Neuronal stem cell (in vitro differentiated cells): ENCODE results near the gene SESN2.

Experiments
- DNase-seq: peaks from one replicate; pipeline ENCODE4 v3.0.0-alpha.2; 2013; ENCODE audit warnings: low spot score
- H2AFZ ChIP-seq: one replicate; pipeline ENCODE4 v1.6.1; 2013; ENCODE audit warnings: mild to moderate bottlenecking, low read length, inconsistent platforms
- H2AK5ac ChIP-seq: 2 replicates; pipeline ENCODE4 v1.6.1; 2013; ENCODE audit warnings: low read depth, mild to moderate bottlenecking, inconsistent platforms, low read length, moderate library complexity, mixed read lengths
- H2BK120ac ChIP-seq: 2 replicates; pipeline ENCODE4 v1.6.1; 2013; ENCODE audit warnings: low read depth, mild to moderate bottlenecking, inconsistent platforms, low read length, moderate library complexity, mixed read lengths
- H2BK12ac ChIP-seq: one replicate; pipeline ENCODE4 v1.6.1; 2013; ENCODE audit warnings: low read length, inconsistent platforms
- H2BK15ac ChIP-seq: 2 replicates; pipeline ENCODE4 v1.6.1; 2013; ENCODE audit warnings: mild to moderate bottlenecking, low read length, inconsistent platforms, mixed read lengths
- H2BK5ac ChIP-seq: one replicate; pipeline ENCODE4 v1.6.1; 2013; ENCODE audit warnings: inconsistent platforms, mild to moderate bottlenecking, low read length, moderate library complexity
- H3K14ac ChIP-seq: one replicate; pipeline ENCODE4 v1.6.1; 2013; ENCODE audit warnings: low read length, inconsistent platforms
- H3K18ac ChIP-seq: 2 replicates; pipeline ENCODE4 v1.6.1; 2013; ENCODE audit warnings: low read length, inconsistent platforms
- H3K23ac ChIP-seq: 2 replicates; pipeline ENCODE4 v1.6.1; 2013; ENCODE audit warnings: low read depth, mild to moderate bottlenecking, mixed read lengths, low read length, inconsistent platforms; ENCODE audit not compliant: poor library complexity
- H3K27ac ChIP-seq: replicated peaks from 3 replicates; pipeline ENCODE4 v1.5.1; 2013; ENCODE audit warnings: low read length, inconsistent platforms
- H3K27me3 ChIP-seq, 3 experiments: 2 replicates each; pipeline ENCODE4 v1.6.1; 2013; ENCODE audit warnings: low read length in 3 of 3, mild to moderate bottlenecking in 2 of 3, inconsistent platforms in 1 of 3, low read depth in 1 of 3, mixed read lengths in 1 of 3, moderate library complexity in 1 of 3; ENCODE audit not compliant: control insufficient read depth in 3 of 3, insufficient read depth in 3 of 3
- H3K36me3 ChIP-seq, 2 donors: replicated peaks in 1 of 2; 2 replicates each; pipeline ENCODE4 v1.6.1; 2013; ENCODE audit warnings: low read length in 2 of 2; ENCODE audit not compliant: control insufficient read depth in 2 of 2, insufficient read depth in 2 of 2
- H3K4ac ChIP-seq: 2 replicates; pipeline ENCODE4 v1.6.1; 2013; ENCODE audit warnings: inconsistent platforms, mild to moderate bottlenecking, low read length, moderate library complexity
- H3K4me1 ChIP-seq, 2 donors: 1 replicate in 1 of 2; 2 replicates in 1 of 2; pipeline ENCODE4 v1.6.1; 2013; ENCODE audit warnings: low read length in 2 of 2, low read depth in 1 of 2; ENCODE audit not compliant: control insufficient read depth in 2 of 2, insufficient read depth in 1 of 2
- H3K4me2 ChIP-seq: one replicate; pipeline ENCODE4 v1.6.1; 2013; ENCODE audit warnings: mild to moderate bottlenecking, low read length, inconsistent platforms; ENCODE audit not compliant: insufficient read depth, poor library complexity, severe bottlenecking
- H3K4me3 ChIP-seq, 2 donors: 2 replicates each; pipeline ENCODE4 v1.5.1; 2013; ENCODE audit warnings: low read length in 2 of 2, mild to moderate bottlenecking in 2 of 2, inconsistent platforms in 1 of 2, moderate library complexity in 1 of 2
- H3K79me1 ChIP-seq: one replicate; pipeline ENCODE4 v1.6.1; 2013; ENCODE audit warnings: low read depth, mild to moderate bottlenecking, inconsistent platforms, low read length, moderate library complexity
- H3K9ac ChIP-seq: one replicate; pipeline ENCODE4 v1.6.1; 2013; ENCODE audit warnings: mild to moderate bottlenecking, low read depth, low read length, inconsistent platforms; ENCODE audit not compliant: poor library complexity
- H3K9me3 ChIP-seq, 2 donors: replicated peaks in 1 of 2; 2 replicates each; pipeline versions ENCODE3 to v1.6.1; 2013; ENCODE audit warnings: low read length in 2 of 2, mild to moderate bottlenecking in 2 of 2, inconsistent platforms in 1 of 2, low read depth in 1 of 2, mixed read lengths in 1 of 2, moderate library complexity in 1 of 2; ENCODE audit not compliant: control insufficient read depth in 2 of 2, insufficient read depth in 1 of 2
- H4K8ac ChIP-seq: one replicate; pipeline ENCODE4 v1.6.1; 2013; ENCODE audit warnings: low read depth, mild to moderate bottlenecking, inconsistent platforms, low read length, moderate library complexity
- H4K91ac ChIP-seq: one replicate; pipeline ENCODE4 v1.6.1; 2013; ENCODE audit warnings: low read length, low read depth, mild to moderate bottlenecking, inconsistent platforms; ENCODE audit not compliant: poor library complexity
- WGBS, 2 donors: extraction: QIAGEN DNeasy Blood & Tissue Kit; methylation state at CpG; one replicate each; pipeline ENCODE4 v1.1.7; 2013; ENCODE audit warnings: missing lambda C conversion rate in 2 of 2, mixed read lengths in 1 of 2; ENCODE audit not compliant: insufficient read length in 2 of 2, insufficient replicate concordance in 1 of 2; ENCODE audit errors: extremely low coverage in 2 of 2; 5-methylcytosine and 5-hydroxymethylcytosine counted together

SESN2 gene

GRCh38 chr1:28269529-28269928 lies 10.2 kb downstream of the SESN2 start:
- Histone ChIP-seq H2AK5ac (no peak overlapping the region), H3K18ac (no peak overlapping the region), H2BK5ac (no peak overlapping the region), H2BK120ac (no peak overlapping the region), H3K9me3 (no peaks in the 10 kb centered on the region), H3K9ac (no peak overlapping the region), H2BK15ac (no peak overlapping the region), H3K4me3 (no peak overlapping the region), H3K27ac (no peak overlapping the region), H3K36me3 (peaks cover 24 to 57% of the 10 kb centered on the region in 2 donors), H3K4me1 (peaks cover 10 to 13% of the 10 kb centered on the region in 2 donors), H4K91ac (no peak overlapping the region), H3K4ac (no peak overlapping the region), H3K14ac (no peak overlapping the region), H3K79me1 (peaks cover 9% of the 10 kb centered on the region), H2BK12ac (no peak overlapping the region), H4K8ac (no peak overlapping the region), H3K4me2 (no peak overlapping the region), H3K23ac (no peak overlapping the region), H2AFZ (no peak overlapping the region), H3K27me3 (no peaks in the 10 kb centered on the region)
- DNase-seq = no peak
- no CpG with 5 or more reads among the region's 2 CpGs for WGBS, 2 donors

DNA sequence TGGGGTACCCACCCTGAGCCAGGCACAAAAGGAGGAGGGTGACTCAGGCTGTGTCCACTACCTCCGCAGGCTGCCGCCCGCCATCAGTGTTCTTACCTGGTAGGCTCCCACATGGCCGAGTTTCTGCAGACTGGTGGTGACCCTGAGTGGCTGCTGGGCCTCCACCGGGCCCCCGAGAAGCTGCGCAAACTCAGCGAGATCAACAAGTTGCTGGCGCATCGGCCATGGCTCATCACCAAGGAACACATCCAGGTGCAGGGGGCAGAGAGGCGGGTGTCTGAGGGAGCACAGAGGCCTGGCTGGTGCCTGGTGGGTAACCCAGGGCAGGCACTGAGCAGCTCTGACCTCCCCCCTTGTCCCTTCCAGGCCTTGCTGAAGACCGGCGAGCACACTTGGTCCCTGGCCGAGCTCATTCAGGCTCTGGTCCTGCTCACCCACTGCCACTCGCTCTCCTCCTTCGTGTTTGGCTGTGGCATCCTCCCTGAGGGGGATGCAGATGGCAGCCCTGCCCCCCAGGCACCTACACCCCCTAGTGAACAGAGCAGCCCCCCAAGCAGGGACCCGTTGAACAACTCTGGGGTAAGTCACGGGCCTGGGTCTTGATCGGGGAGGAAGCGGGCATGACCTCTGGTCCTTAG lies 13.0 kb downstream of the SESN2 start:
- peak overlapping the region; percentile 73 for H2BK12ac ChIP-seq
- no peak overlapping the region for H3K23ac ChIP-seq
- no peak overlapping the region for H3K18ac ChIP-seq
- H3K4me3 ChIP-seq = no peak overlapping the region
- H2BK120ac ChIP-seq = no peak overlapping the region
- H3K4me2 ChIP-seq = no peak overlapping the region
- no peaks in the 10 kb centered on the region for H3K27me3 ChIP-seq
- H2BK15ac ChIP-seq = no peak overlapping the region
- peak overlapping the region; percentile 60 for H3K9ac ChIP-seq
- H2BK5ac ChIP-seq = peak overlapping the region; percentile 39
- peaks cover 7% of the 10 kb centered on the region for H3K79me1 ChIP-seq
- H3K9me3 ChIP-seq = no peaks in the 10 kb centered on the region
- H4K91ac ChIP-seq = no peak overlapping the region
- no peak overlapping the region for H2AK5ac ChIP-seq
- H4K8ac ChIP-seq = no peak overlapping the region
- no peak overlapping the region for H2AFZ ChIP-seq
- H3K27ac ChIP-seq = no peak overlapping the region
- WGBS, 2 donors = no CpG with 5 or more reads among the region's 20 CpGs
- peaks cover 28 to 83% of the 10 kb centered on the region in 2 donors for H3K36me3 ChIP-seq
- no peak overlapping the region for H3K4ac ChIP-seq
- DNase-seq = no peak
- peaks cover 3 to 4% of the 10 kb centered on the region in 2 donors for H3K4me1 ChIP-seq
- H3K14ac ChIP-seq = no peak overlapping the region

- Histone ChIP-seq H3K14ac (no peak overlapping the region), H3K79me1 (peaks cover 1% of the 10 kb centered on the region), H2BK12ac (no peak overlapping the region), H2AFZ (no peak overlapping the region), H3K23ac (no peak overlapping the region), H3K9ac (no peak overlapping the region), H3K18ac (no peak overlapping the region), H2BK5ac (no peak overlapping the region), H4K91ac (no peak overlapping the region), H2BK15ac (no peak overlapping the region), H3K4me1 (no peaks in the 10 kb centered on the region), H3K9me3 (no peaks in the 10 kb centered on the region), H3K27ac (no peak overlapping the region), H3K4me2 (no peak overlapping the region), H3K4ac (no peak overlapping the region), H3K36me3 (peaks cover 33 to 92% of the 10 kb centered on the region in 2 donors), H2BK120ac (no peak overlapping the region), H2AK5ac (no peak overlapping the region), H3K27me3 (no peaks in the 10 kb centered on the region), H4K8ac (no peak overlapping the region), H3K4me3 (no peak overlapping the region)
- DNase-seq = no peak
- no CpG with 5 or more reads among the region's 17 CpGs for WGBS, 2 donors
Measured at GRCh38 chr1:28273216-28273860, 14.0 kb downstream of the SESN2 start.

DNA sequence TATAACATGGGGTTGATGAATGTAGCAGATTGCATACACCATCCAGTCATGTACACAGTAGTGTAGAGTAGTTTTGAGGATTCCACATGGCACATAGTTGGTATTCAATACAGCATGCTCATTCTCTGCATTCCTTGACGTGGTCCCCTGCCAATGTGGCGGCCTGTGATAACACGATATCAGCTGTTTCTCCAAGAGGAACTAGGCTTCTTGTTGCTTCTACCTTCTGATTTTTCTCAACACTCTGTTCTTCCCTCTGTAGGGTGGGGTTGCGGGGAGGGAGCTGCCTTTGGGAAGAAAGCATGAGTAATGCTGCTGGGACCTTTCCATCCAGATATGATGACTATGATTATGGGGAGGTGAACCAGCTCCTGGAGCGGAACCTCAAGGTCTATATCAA lies 19.4 kb downstream of the SESN2 start:
- no peaks in the 10 kb centered on the region for H3K79me1 ChIP-seq
- H3K18ac ChIP-seq = no peak overlapping the region
- no peak overlapping the region for H2BK15ac ChIP-seq
- H2BK12ac ChIP-seq = no peak overlapping the region
- no peak overlapping the region for H2AK5ac ChIP-seq
- H3K9ac ChIP-seq = no peak overlapping the region
- H3K36me3 ChIP-seq = peaks cover 47 to 93% of the 10 kb centered on the region in 2 donors
- no peaks in the 10 kb centered on the region for H3K9me3 ChIP-seq
- no CpG with 5 or more reads among the region's 5 CpGs for WGBS, 2 donors
- H3K23ac ChIP-seq = no peak overlapping the region
- H3K27ac ChIP-seq = no peak overlapping the region
- H2BK120ac ChIP-seq = no peak overlapping the region
- H3K27me3 ChIP-seq = no peaks in the 10 kb centered on the region
- H4K91ac ChIP-seq = no peak overlapping the region
- H2BK5ac ChIP-seq = no peak overlapping the region
- H3K4me3 ChIP-seq = no peak overlapping the region
- H3K14ac ChIP-seq = no peak overlapping the region
- DNase-seq = no peak
- no peak overlapping the region for H4K8ac ChIP-seq
- H3K4ac ChIP-seq = no peak overlapping the region
- no peak overlapping the region for H3K4me2 ChIP-seq
- H3K4me1 ChIP-seq = no peaks in the 10 kb centered on the region
- H2AFZ ChIP-seq = no peak overlapping the region
